ENCODE measurements around the gene KRTAP4-8. TPM values are rescaled to one million over a fixed set of nuclear protein-coding genes. Genes with fewer than 3 reads are reported as not detected.

Gene KRTAP4-8
- total and polyA plus RNA-seq, 2 of the 13 experiments (the other 11 are each of a cell fraction or from before 2014, with no cell fraction given): not detected

DNA sequence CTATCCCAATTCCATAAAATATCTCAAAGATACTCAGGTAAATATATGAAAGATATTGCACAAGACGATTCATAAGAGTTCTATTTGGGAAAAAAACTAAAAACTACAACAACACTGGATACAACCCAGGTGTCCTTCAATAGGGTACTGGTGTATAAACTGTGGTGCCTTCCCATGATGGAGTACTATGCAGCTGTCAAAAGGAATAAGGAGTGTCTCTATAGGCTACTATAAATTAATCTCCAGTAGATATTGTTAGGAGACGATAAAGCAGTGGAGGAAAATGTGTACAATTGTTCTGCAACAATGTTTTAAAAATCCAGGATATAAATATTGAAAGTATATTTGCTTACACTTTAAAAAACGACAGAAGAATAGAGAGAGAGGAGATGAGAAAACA lies 28.5 kb upstream of the KRTAP4-8 start:
- ChIA-PET POLR2A (no interaction called here), CTCF (ENCODE audit: low intra/inter-chr PET ratio, low total read pairs) (no interaction called here)
- no TSS peak for BruUV-seq (replicated peaks)
- H3K36me3 ChIP-seq (replicated peaks in 1 of 2; ENCODE audit: control insufficient read depth in 1 of 2, insufficient read depth in 2 of 2, low read length in 2 of 2): no peaks in the 10 kb centered on the region
- ATAC-seq (no peak), FAIRE-seq (no peak), DNase-seq (ENCODE audit: low spot score) (no peak)
- WGBS (ENCODE audit: low lambda C conversion rate): 22% methylated on average over 3 of the region's 3 CpGs
- 0 out of 5 replicates have a peak, but pooled peaks cover 0 to 2% of the 10 kb centered on the region in 2 experiments for H3K27me3 ChIP-seq (ENCODE audit: control insufficient read depth in 1 of 2, insufficient read depth in 2 of 2, low read length in 2 of 2)
- intact Hi-C loops (cut with micrococcal nuclease; ENCODE audit: unreplicated experiment): no loop called here
- H4K20me1 ChIP-seq (ENCODE audit: insufficient read depth, low read length): no peaks in the 10 kb centered on the region
- H3K79me2 ChIP-seq (ENCODE audit: insufficient read depth, low read length): no peaks in the 10 kb centered on the region
- H3K4me2 ChIP-seq (ENCODE audit: low read depth, low read length): no peak overlapping the region
- H3K4me3 ChIP-seq (replicated peaks in 1 of 3; ENCODE audit: insufficient read depth in 1 of 3, low read depth in 2 of 3, low read length in 3 of 3): no peak overlapping the region
- no peak overlapping the region for H3K27ac ChIP-seq (ENCODE audit: extremely low read length, insufficient read depth, low read length)
- in situ Hi-C loops (cut with HindIII; ENCODE audit: extremely low pct_ligation_motif_present, low pct_unique_long_range_greater_than_20kb): no loop called here
- H2AFZ ChIP-seq (ENCODE audit: low read length): no peak overlapping the region
- no peaks in the 10 kb centered on the region for H3K9me3 ChIP-seq (ENCODE audit: low read length)
- TF ChIP-seq XBP1 (CRISPR knock-in tag; IDR thresholded peaks at IDR 0.05) (no peak), RBAK (CRISPR knock-in tag; IDR thresholded peaks at IDR 0.05) (no peak), EEA1 (CRISPR knock-in tag; IDR thresholded peaks at IDR 0.05; ENCODE audit: borderline replicate concordance) (no peak), RELA (CRISPR knock-in tag; IDR thresholded peaks at IDR 0.05) (no peak), MED8 (CRISPR knock-in tag; IDR thresholded peaks at IDR 0.05; ENCODE audit: insufficient replicate concordance) (no peak)
- TF ChIP-seq, protein P1, sequence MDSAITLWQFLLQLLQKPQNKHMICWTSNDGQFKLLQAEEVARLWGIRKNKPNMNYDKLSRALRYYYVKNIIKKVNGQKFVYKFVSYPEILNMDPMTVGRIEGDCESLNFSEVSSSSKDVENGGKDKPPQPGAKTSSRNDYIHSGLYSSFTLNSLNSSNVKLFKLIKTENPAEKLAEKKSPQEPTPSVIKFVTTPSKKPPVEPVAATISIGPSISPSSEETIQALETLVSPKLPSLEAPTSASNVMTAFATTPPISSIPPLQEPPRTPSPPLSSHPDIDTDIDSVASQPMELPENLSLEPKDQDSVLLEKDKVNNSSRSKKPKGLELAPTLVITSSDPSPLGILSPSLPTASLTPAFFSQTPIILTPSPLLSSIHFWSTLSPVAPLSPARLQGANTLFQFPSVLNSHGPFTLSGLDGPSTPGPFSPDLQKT (CRISPR knock-in tag; IDR thresholded peaks at IDR 0.05; ENCODE audit: borderline replicate concordance): no peak
- TF ChIP-seq, protein P2, sequence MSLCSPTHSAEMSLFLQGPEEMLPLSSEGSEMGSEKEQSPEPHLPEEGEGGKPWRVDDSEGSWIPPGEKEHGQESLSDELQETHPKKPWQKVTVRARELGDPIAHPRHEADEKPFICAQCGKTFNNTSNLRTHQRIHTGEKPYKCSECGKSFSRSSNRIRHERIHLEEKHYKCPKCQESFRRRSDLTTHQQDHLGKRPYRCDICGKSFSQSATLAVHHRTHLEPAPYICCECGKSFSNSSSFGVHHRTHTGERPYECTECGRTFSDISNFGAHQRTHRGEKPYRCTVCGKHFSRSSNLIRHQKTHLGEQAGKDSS (CRISPR knock-in tag; IDR thresholded peaks at IDR 0.05; ENCODE audit: borderline replicate concordance, low read depth): no peak
- TF ChIP-seq, protein P3, sequence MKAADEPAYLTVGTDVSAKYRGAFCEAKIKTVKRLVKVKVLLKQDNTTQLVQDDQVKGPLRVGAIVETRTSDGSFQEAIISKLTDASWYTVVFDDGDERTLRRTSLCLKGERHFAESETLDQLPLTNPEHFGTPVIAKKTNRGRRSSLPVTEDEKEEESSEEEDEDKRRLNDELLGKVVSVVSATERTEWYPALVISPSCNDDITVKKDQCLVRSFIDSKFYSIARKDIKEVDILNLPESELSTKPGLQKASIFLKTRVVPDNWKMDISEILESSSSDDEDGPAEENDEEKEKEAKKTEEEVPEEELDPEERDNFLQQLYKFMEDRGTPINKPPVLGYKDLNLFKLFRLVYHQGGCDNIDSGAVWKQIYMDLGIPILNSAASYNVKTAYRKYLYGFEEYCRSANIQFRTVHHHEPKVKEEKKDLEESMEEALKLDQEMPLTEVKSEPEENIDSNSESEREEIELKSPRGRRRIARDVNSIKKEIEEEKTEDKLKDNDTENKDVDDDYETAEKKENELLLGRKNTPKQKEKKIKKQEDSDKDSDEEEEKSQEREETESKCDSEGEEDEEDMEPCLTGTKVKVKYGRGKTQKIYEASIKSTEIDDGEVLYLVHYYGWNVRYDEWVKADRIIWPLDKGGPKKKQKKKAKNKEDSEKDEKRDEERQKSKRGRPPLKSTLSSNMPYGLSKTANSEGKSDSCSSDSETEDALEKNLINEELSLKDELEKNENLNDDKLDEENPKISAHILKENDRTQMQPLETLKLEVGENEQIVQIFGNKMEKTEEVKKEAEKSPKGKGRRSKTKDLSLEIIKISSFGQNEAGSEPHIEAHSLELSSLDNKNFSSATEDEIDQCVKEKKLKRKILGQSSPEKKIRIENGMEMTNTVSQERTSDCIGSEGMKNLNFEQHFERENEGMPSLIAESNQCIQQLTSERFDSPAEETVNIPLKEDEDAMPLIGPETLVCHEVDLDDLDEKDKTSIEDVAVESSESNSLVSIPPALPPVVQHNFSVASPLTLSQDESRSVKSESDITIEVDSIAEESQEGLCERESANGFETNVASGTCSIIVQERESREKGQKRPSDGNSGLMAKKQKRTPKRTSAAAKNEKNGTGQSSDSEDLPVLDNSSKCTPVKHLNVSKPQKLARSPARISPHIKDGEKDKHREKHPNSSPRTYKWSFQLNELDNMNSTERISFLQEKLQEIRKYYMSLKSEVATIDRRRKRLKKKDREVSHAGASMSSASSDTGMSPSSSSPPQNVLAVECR (CRISPR knock-in tag; IDR thresholded peaks at IDR 0.05; ENCODE audit: borderline replicate concordance): no peak
- TF ChIP-seq, protein P4, sequence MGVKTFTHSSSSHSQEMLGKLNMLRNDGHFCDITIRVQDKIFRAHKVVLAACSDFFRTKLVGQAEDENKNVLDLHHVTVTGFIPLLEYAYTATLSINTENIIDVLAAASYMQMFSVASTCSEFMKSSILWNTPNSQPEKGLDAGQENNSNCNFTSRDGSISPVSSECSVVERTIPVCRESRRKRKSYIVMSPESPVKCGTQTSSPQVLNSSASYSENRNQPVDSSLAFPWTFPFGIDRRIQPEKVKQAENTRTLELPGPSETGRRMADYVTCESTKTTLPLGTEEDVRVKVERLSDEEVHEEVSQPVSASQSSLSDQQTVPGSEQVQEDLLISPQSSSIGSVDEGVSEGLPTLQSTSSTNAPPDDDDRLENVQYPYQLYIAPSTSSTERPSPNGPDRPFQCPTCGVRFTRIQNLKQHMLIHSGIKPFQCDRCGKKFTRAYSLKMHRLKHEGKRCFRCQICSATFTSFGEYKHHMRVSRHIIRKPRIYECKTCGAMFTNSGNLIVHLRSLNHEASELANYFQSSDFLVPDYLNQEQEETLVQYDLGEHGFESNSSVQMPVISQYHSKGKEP (CRISPR knock-in tag; IDR thresholded peaks at IDR 0.05): no peak
- H3K9ac ChIP-seq (ENCODE audit: insufficient read depth, low read depth, low read length): no peak overlapping the region
- no peaks in the 10 kb centered on the region for H3K4me1 ChIP-seq (ENCODE audit: insufficient read depth, low read length)

Data from HepG2 (cell line).